ENCODE data around the gene FBXL15.
A peak's percentile ranks its signal among the peaks of the same experiment; 100 is the strongest.

The FBXL15 gene

DNA sequence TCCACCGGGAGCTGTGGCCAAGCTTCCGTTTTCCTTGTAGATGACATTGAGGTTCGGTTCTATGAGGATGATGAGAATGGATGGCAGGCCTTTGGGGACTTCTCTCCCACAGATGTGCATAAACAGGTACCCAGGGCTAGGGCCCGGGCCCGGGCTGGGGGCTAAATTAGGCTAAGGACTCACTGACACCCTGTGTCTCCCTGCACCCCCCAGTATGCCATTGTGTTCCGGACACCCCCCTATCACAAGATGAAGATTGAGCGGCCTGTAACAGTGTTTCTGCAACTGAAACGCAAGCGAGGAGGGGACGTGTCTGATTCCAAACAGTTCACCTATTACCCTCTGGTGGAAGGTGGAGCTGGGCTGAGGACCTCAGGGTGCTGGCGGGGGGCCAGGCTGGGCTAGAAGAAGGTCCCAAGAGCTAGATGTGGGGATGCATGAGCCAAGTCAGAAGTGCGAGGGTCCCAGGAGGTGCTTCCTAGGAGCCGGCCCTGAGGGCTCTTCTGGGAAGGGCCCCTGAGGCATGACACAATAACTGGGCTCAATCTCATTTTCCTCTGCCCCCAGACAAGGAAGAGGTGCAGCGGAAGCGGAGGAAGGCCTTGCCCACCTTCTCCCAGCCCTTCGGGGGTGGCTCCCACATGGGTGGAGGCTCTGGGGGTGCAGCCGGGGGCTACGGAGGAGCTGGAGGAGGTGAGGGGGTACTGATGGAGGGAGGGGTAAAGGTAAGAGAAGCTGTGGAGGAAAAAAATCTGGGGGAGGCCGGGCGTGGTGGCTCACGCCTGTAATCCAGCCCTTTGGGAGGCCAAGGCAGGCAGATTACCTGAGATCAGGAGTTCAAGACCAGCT is 22.2 kb upstream of the FBXL15 start:
- no peak for DNase-seq

- DNase-seq: peak; percentile 52
Measured at GRCh38 chr10:102399217-102400021, 21.2 kb upstream of the FBXL15 start.

GRCh38 chr10:102400076-102400475 is 20.6 kb upstream of the FBXL15 start:
- no peak for DNase-seq

DNA sequence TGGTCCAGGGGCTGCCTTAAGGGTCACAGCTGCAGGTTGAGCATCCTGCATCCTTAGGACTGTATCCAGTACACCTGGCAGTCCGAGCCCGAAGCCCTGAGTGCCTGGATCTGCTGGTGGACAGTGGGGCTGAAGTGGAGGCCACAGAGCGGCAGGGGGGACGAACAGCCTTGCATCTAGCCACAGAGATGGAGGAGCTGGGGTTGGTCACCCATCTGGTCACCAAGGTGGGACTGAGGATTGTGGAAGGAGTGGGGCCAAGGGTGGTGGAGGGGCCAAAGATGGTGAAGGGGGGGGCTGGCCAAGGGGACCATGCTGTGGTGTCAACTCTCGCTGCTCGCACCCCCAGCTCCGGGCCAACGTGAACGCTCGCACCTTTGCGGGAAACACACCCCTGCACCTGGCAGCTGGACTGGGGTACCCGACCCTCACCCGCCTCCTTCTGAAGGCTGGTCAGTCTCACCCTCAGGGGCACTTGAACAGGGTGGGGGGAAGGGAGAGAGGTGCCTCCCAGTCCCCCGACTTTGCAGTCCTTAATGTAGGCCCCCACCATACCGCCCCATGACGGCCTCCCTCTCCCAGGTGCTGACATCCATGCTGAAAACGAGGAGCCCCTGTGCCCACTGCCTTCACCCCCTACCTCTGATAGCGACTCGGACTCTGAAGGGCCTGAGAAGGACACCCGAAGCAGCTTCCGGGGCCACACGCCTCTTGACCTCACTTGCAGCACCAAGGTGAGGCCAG is 19.9 kb upstream of the FBXL15 start:
- no peak for DNase-seq

- DNase-seq: no peak
Measured at GRCh38 chr10:102401342-102401654, 19.3 kb upstream of the FBXL15 start.

DNA sequence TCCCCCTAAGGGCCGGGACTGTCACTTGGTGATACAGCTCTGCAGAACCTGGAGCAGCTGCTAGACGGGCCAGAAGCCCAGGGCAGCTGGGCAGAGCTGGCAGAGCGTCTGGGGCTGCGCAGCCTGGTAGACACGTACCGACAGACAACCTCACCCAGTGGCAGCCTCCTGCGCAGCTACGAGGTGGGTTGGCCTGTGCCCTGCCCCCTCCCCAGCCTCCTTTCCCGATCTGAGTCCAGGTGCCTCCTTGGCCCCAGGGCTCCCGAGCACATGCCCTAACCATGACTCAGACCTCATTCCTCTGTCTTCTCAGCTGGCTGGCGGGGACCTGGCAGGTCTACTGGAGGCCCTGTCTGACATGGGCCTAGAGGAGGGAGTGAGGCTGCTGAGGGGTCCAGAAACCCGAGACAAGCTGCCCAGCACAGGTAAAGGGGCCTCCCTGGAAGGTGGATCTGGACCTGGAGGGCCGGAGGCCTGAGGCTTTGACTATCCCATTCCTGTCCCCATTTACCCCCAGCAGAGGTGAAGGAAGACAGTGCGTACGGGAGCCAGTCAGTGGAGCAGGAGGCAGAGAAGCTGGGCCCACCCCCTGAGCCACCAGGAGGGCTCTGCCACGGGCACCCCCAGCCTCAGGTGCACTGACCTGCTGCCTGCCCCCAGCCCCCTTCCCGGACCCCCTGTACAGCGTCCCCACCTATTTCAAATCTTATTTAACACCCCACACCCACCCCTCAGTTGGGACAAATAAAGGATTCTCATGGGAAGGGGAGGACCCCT is 18.7 kb upstream of the FBXL15 start:
- DNase-seq: no peak

GRCh38 chr10:102402512-102402896 is 18.1 kb upstream of the FBXL15 start:
- DNase-seq: no peak

- no peak for DNase-seq
Measured at GRCh38 chr10:102403115-102403514, 17.5 kb upstream of the FBXL15 start.

GRCh38 chr10:102404361-102405107 is 16.1 kb upstream of the FBXL15 start:
- DNase-seq: no peak

DNA sequence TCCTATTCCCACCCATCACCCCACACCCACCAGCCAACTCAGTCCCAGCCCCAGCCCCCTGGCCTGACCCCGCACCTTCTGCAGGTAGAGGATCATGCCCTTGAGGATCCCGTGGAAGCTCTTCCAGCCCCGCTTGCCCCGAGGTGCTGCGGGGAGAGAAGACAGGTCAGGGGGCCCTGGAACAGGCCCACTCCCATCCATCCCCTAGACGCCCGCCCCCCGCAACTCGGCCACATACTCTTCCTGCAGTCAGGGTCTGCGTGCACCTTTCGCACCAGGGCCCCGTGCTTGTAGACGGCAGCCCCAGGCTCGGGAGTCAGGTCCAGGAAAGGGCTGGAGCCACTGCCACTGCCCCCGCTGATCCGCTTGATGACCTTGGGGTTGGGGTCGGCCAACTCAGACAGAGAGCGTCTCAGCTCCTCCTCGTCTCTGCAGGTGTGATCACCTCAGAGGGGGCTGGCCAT is 15.5 kb upstream of the FBXL15 start:
- DNase-seq: no peak

- no peak for DNase-seq
Measured at GRCh38 chr10:102405632-102406031, 15.0 kb upstream of the FBXL15 start.

- no peak for DNase-seq
Measured at GRCh38 chr10:102406815-102407214, 13.8 kb upstream of the FBXL15 start.

GRCh38 chr10:102407425-102408130 is 13.1 kb upstream of the FBXL15 start:
- DNase-seq: no peak

DNA sequence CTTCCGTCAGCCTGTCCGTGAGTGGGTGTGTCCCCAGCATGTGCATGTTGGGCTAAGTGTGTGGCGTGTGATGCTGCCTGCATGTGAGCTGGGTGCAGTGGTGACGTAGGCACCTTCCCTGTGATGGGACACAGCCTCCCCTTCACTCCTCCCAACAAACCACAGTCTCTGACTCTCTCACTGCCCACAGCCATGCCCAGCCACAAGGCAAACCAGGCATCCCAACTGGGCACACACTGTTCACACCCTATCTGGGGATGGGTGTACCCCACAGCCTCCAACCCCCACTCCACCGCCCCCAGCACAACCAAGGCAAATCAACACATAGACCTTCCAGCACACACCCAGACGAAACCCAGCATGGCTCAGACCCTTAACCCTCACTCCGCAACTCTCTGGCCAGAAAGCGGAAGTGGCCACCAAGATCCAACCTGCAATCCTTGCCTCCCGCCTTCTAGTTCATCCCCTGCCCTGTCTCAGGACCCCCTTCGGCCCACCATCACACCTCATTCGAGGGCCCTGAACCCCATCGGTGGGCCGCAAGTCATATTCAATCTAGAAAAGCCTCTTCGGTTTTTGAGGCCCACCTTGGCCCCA is 12.4 kb upstream of the FBXL15 start:
- no peak for DNase-seq

DNA sequence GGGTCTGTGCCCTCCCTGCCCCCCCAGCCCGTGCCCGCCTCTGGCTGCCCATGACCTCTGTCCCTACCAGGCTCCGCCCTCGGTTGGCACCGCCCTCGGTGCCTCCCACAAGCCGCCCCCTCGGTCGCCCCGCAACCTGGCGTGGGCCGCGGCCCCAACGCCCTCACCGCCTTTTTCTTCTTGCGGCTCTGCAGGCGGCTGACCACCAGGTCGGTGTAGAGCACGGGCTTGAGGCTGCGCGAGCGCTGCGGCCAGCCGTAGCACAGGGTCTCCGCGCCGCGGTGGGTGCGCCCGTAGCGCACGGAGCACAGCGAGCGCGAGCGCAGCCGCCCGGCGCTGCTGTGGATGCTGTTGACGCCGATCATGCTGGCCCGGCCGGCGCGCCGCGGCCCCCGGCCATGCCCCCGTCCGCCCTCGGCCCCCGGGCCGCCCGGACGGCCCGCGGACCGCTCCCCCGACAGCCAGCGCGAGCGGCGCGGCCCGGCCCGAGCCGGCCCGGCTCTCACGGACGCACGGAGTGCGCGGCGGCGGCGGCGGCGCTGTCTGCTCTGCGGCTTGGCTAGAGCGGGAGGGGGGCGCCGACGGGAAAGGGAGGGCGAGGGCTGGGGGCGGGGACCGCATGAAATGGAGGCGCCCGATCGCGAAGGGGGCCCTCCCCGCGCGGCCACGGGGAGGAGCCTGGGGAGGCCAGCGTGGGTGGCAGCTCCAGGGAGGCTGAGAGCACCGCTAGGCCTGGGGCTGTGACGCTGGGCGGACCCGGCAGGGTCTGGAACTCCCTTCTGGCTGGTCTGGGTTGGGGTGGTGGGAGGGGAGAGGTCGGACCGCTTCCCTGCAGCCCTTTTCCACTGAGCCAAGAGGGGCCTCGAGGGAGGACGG is 11.7 kb upstream of the FBXL15 start:
- DNase-seq: no peak

- DNase-seq: no peak
Measured at GRCh38 chr10:102409604-102410428, 10.8 kb upstream of the FBXL15 start.

- no peak for DNase-seq
Measured at GRCh38 chr10:102410429-102411073, 10.1 kb upstream of the FBXL15 start.

Measured in NCI-H748 treated with DMSO at 0.1 percent for 48 hours (cell line).